Measurements from ENCODE around the gene AGAP5. TPM values are rescaled to one million over a fixed set of nuclear protein-coding genes. Genes with fewer than 3 reads are reported as not detected.
"Not testable (repeated sequence)": the region's sequence is repeated elsewhere in the genome, so short reads cannot be mapped to it uniquely, and the experiment has no call there.

Gene AGAP5
- total RNA-seq, 1 experiment from 2014 or later: 6.6 TPM

GRCh38 chr10:73742454-73742734 is 44.5 kb upstream of the AGAP5 start:
- no peaks in the 10 kb centered on the region for H3K9me3 ChIP-seq (ENCODE audit: control insufficient read depth, insufficient read depth, low read depth, low read length)
- intact Hi-C loops (cut with micrococcal nuclease; ENCODE audit: unreplicated experiment) (no loop called here), in situ Hi-C loops (cut with HindIII; ENCODE audit: low pct_unique_long_range_greater_than_20kb, low sequenced_read_pairs) (no loop called here)
- H3K4me3 ChIP-seq (ENCODE audit: low read depth in 2 of 2, low read length in 2 of 2): no peak overlapping the region
- no peaks in the 10 kb centered on the region for H3K27me3 ChIP-seq (ENCODE audit: control insufficient read depth, insufficient read depth, low read length)
- no peak overlapping the region; the same call in 1 of the 2 replicates for H3K27ac ChIP-seq (ENCODE audit: low read length)
- CTCF ChIA-PET: no interaction called here
- H3K4me1 ChIP-seq (ENCODE audit: control insufficient read depth, insufficient read depth, low read length): peaks cover 23% of the 10 kb centered on the region
- DNase-seq (ENCODE audit: low read depth, low spot score) (no peak), ATAC-seq (no peak)
- no peak; the same call in 1 of the 2 replicates for TF ChIP-seq POLR2AphosphoS5 (IDR thresholded peaks at IDR 0.05; ENCODE audit: low read depth, low read length)
- TF ChIP-seq REST (IDR thresholded peaks at IDR 0.05; ENCODE audit: insufficient read depth in 1 of 2, low read depth in 2 of 2, low read length in 1 of 2): no peak
- TF ChIP-seq SIN3A (IDR thresholded peaks at IDR 0.05; ENCODE audit: borderline replicate concordance, insufficient read depth, low read depth, low read length): no peak
- TF ChIP-seq TCF7L2 (IDR thresholded peaks at IDR 0.05; ENCODE audit: low read depth, low read length): no peak
- TF ChIP-seq CTCF (IDR thresholded peaks at IDR 0.05): no peak
- BruUV-seq (replicated peaks): no TSS peak
- peaks cover 8% of the 10 kb centered on the region; the same call in 1 of the 2 replicates for H3K36me3 ChIP-seq (ENCODE audit: control insufficient read depth, insufficient read depth, low read length)
- POLR2A ChIA-PET: interaction anchor here (1.1 kb wide), 1 partner anchor 12 kb away, joined by 4 read pairs; no protein-coding TSS in a partner anchor

- DNase-seq (ENCODE audit: low read depth, low spot score); CTCF ChIA-PET; BruUV-seq (replicated peaks); intact Hi-C loops (cut with micrococcal nuclease; ENCODE audit: unreplicated experiment); H3K27me3 ChIP-seq (ENCODE audit: control insufficient read depth, insufficient read depth, low read length); H3K9me3 ChIP-seq (ENCODE audit: control insufficient read depth, insufficient read depth, low read depth, low read length); POLR2A ChIA-PET; H3K36me3 ChIP-seq (ENCODE audit: control insufficient read depth, insufficient read depth, low read length); in situ Hi-C loops (cut with HindIII; ENCODE audit: low pct_unique_long_range_greater_than_20kb, low sequenced_read_pairs); ATAC-seq; H3K4me3 ChIP-seq (ENCODE audit: low read depth in 2 of 2, low read length in 2 of 2); H3K27ac ChIP-seq (ENCODE audit: low read length): not testable (repeated sequence)
- H3K4me1 ChIP-seq (ENCODE audit: control insufficient read depth, insufficient read depth, low read length): peaks cover 23% of the 10 kb centered on the region
These were observed 42.8 kb upstream of the AGAP5 start for GRCh38 chr10:73740501-73741254.

GRCh38 chr10:73734796-73735305 is 36.9 kb upstream of the AGAP5 start:
- no TSS peak for BruUV-seq (replicated peaks)
- intact Hi-C loops (cut with micrococcal nuclease; ENCODE audit: unreplicated experiment): no loop called here
- in situ Hi-C loops (cut with HindIII; ENCODE audit: low pct_unique_long_range_greater_than_20kb, low sequenced_read_pairs): no loop called here
- no peak for TF ChIP-seq REST (IDR thresholded peaks at IDR 0.05; ENCODE audit: insufficient read depth in 1 of 2, low read depth in 2 of 2, low read length in 1 of 2)
- TF ChIP-seq CTCF (IDR thresholded peaks at IDR 0.05): no peak
- no peak for TF ChIP-seq POLR2AphosphoS5 (IDR thresholded peaks at IDR 0.05; ENCODE audit: low read depth, low read length)
- TF ChIP-seq TCF7L2 (IDR thresholded peaks at IDR 0.05; ENCODE audit: low read depth, low read length): no peak
- no peak for TF ChIP-seq SIN3A (IDR thresholded peaks at IDR 0.05; ENCODE audit: borderline replicate concordance, insufficient read depth, low read depth, low read length)
- DNase-seq (ENCODE audit: low read depth, low spot score): no peak
- CTCF ChIA-PET: interaction anchor here (0.6 kb wide), 1 partner anchor 224 kb away, joined by 7 read pairs; no protein-coding TSS in a partner anchor
- Histone ChIP-seq H3K27ac (ENCODE audit: low read length) (no peak overlapping the region), H3K9me3 (ENCODE audit: control insufficient read depth, insufficient read depth, low read depth, low read length) (no peaks in the 10 kb centered on the region), H3K4me1 (ENCODE audit: control insufficient read depth, insufficient read depth, low read length) (no peaks in the 10 kb centered on the region; the same call in 1 of the 2 replicates), H3K36me3 (ENCODE audit: control insufficient read depth, insufficient read depth, low read length) (peaks cover 2% of the 10 kb centered on the region; the same call in 1 of the 2 replicates), H3K27me3 (ENCODE audit: control insufficient read depth, insufficient read depth, low read length) (no peaks in the 10 kb centered on the region), H3K4me3 (ENCODE audit: low read depth in 2 of 2, low read length in 2 of 2) (no peak overlapping the region)
- POLR2A ChIA-PET: no interaction called here
- ATAC-seq: no peak

Data from Panc1 (cell line).